ENCODE data around the gene RAB3D.
"Not testable (repeated sequence)": the region's sequence is repeated elsewhere in the genome, so short reads cannot be mapped to it uniquely, and the experiment has no call there.

RAB3D gene

GRCh38 chr19:11355160-11356073 lies 16.0 kb upstream of the RAB3D start, which contains the start of gene PLPPR2:
Gene PLPPR2 (plus strand): TSS chr19:11355432. CDS start chr19:11357674, 2,242 bp downstream.
- no peak within 1 kb of the TSS for H3K27ac ChIP-seq
- TF ChIP-seq ZFX (IDR thresholded peaks at IDR 0.05; ENCODE audit: borderline replicate concordance) (no peak), CTCF (IDR thresholded peaks at IDR 0.05) (no peak)

- not testable (repeated sequence) for H3K27ac ChIP-seq
These were observed 14.6 kb upstream of the RAB3D start for GRCh38 chr19:11354102-11354501.

GRCh38 chr19:11349171-11349570 lies 9.7 kb upstream of the RAB3D start:
- no peak for TF ChIP-seq CTCF (IDR thresholded peaks at IDR 0.05)
- no peak for TF ChIP-seq ZFX (IDR thresholded peaks at IDR 0.05; ENCODE audit: borderline replicate concordance)
- H3K27ac ChIP-seq, result no peak overlapping the region

- peak overlapping the region; percentile 92 for H3K27ac ChIP-seq
- TF ChIP-seq CTCF (IDR thresholded peaks at IDR 0.05), result no peak
- no peak for TF ChIP-seq ZFX (IDR thresholded peaks at IDR 0.05; ENCODE audit: borderline replicate concordance)
These were observed 8.1 kb upstream of the RAB3D start for GRCh38 chr19:11347546-11348039.

- TF ChIP-seq ZFX (IDR thresholded peaks at IDR 0.05; ENCODE audit: borderline replicate concordance), result no peak
- TF ChIP-seq CTCF (IDR thresholded peaks at IDR 0.05), result peak; percentile 20
These were observed 6.9 kb upstream of the RAB3D start, which contains the start of the genes CCDC159 and TMEM205 for GRCh38 chr19:11346104-11346940. Gene CCDC159 (plus strand): TSS chr19:11346519. CDS start chr19:11346607, 88 bp downstream. Gene TMEM205 (minus strand): TSS chr19:11346268. CDS start chr19:11345619, 649 bp downstream.

GRCh38 chr19:11345122-11345803 lies 5.8 kb upstream of the RAB3D start:
- peak overlapping the region; percentile 92 for H3K27ac ChIP-seq
- TF ChIP-seq ZFX (IDR thresholded peaks at IDR 0.05; ENCODE audit: borderline replicate concordance), result no peak
- peak; percentile 1; the same call in 1 of the 2 replicates for TF ChIP-seq CTCF (IDR thresholded peaks at IDR 0.05)

More at GRCh38 chr19:11346104-11346940, 6.9 kb upstream of the RAB3D start, which contains the start of the genes CCDC159 and TMEM205:
- H3K27ac ChIP-seq, result peak within 1 kb of the TSS; percentile 92

- TF ChIP-seq CTCF (IDR thresholded peaks at IDR 0.05) (no peak), ZFX (IDR thresholded peaks at IDR 0.05; ENCODE audit: borderline replicate concordance) (no peak)
- no peak overlapping the region for H3K27ac ChIP-seq
These were observed 3.0 kb upstream of the RAB3D start for GRCh38 chr19:11342429-11342828.

- peak overlapping the region; percentile 86 for H3K27ac ChIP-seq
These were observed 626 bp upstream of the RAB3D start for GRCh38 chr19:11340099-11340467.
